Measurements from ENCODE around the gene ABCG8.

GRCh38 chr2:43931293-43931692 is 92.5 kb downstream of the ABCG8 start:
- TF ChIP-seq EZH2 (IDR thresholded peaks at IDR 0.05) (no peak), POLR2AphosphoS5 (IDR thresholded peaks at IDR 0.05; ENCODE audit: borderline replicate concordance, low read depth, low read length) (no peak), FOXP2 (optimal IDR thresholded peaks at IDR 0.05; ENCODE audit: control extremely low read depth, extremely low read length, insufficient read depth) (no peak)
